WTC11 (cell line): ENCODE results near the gene PDIK1L.

Experiments used
- ATF1 ChIP-seq: sonication (generic); formaldehyde crosslinking; IDR thresholded peaks from 2 replicates; pipeline ENCODE4 v1.8.1; 2023; ENCODE audit warnings: mild to moderate bottlenecking, moderate library complexity, missing genetic modification reagents
- CREB1 ChIP-seq: sonication (generic); formaldehyde crosslinking; IDR thresholded peaks from 2 replicates; pipeline ENCODE4 v1.8.0; 2023; ENCODE audit warnings: mild to moderate bottlenecking, missing genetic modification reagents
- ETV6 ChIP-seq: sonication (generic); formaldehyde crosslinking; IDR thresholded peaks from 2 replicates; pipeline ENCODE4 v1.8.1; 2022; ENCODE audit warnings: mild to moderate bottlenecking, missing genetic modification reagents
- FOXJ3 ChIP-seq: sonication (generic); formaldehyde crosslinking; IDR thresholded peaks from 2 replicates; pipeline ENCODE4 v1.9.0; 2021; ENCODE audit warnings: missing genetic modification reagents, mild to moderate bottlenecking, borderline replicate concordance
- NR2C2 ChIP-seq: sonication (generic); formaldehyde crosslinking; IDR thresholded peaks from 2 replicates; pipeline ENCODE4 v1.8.0; 2022; ENCODE audit warnings: mild to moderate bottlenecking, missing genetic modification reagents
- TCF7 ChIP-seq: sonication (generic); formaldehyde crosslinking; IDR thresholded peaks from 2 replicates; pipeline ENCODE4 v1.8.0; 2022; ENCODE audit warnings: mild to moderate bottlenecking, low read depth, missing genetic modification reagents, moderate library complexity
- ZNF138 ChIP-seq: sonication (generic); formaldehyde crosslinking; conservative IDR thresholded peaks from 2 replicates; pipeline ENCODE4 v1.8.1; 2022; ENCODE audit warnings: mild to moderate bottlenecking, moderate library complexity, missing genetic modification reagents
- TF ChIP-seq, protein P1 (sequence below): sonication (generic); formaldehyde crosslinking; IDR thresholded peaks from 2 replicates; pipeline ENCODE4 v1.8.0; 2023; ENCODE audit warnings: missing genetic modification reagents
- TF ChIP-seq, protein P2 (sequence below): sonication (generic); formaldehyde crosslinking; IDR thresholded peaks from 2 replicates; pipeline ENCODE4 v1.8.1; 2023; ENCODE audit warnings: mild to moderate bottlenecking, missing genetic modification reagents, moderate library complexity
- TF ChIP-seq, protein P3 (sequence below): fragments of 200-600 bp; IDR thresholded peaks from 2 replicates; pipeline ENCODE4 v1.8.0; 2022; ENCODE audit warnings: antibody characterized with exemption
- TF ChIP-seq, protein P4 (sequence below): sonication (generic); formaldehyde crosslinking; IDR thresholded peaks from 2 replicates; pipeline ENCODE4 v1.8.1; 2022; ENCODE audit warnings: mild to moderate bottlenecking, moderate library complexity, missing genetic modification reagents
- TF ChIP-seq, protein P5 (sequence below): sonication (generic); formaldehyde crosslinking; conservative IDR thresholded peaks from 2 replicates; pipeline ENCODE4 v1.8.1; 2022; ENCODE audit warnings: mild to moderate bottlenecking, missing genetic modification reagents

DNA sequence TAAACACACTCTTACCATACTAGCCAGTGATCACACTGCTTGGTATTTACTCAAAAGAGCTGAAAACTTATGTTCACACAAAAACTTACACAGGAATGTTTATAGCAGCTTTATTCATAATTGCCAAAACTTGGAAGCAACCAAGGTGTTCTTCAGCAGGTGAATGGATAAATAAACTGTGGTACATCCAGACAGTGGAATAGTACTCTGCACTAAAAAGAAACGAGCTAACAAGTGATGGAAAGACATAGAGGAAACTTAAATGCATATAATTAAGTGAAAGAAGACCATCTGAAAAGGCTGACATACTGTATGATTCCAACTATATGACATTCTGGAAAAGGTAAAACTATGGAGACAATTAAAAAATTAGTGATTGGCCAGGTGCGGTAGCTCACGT is 20.7 kb upstream of the PDIK1L start:
- TF ChIP-seq, protein P1, sequence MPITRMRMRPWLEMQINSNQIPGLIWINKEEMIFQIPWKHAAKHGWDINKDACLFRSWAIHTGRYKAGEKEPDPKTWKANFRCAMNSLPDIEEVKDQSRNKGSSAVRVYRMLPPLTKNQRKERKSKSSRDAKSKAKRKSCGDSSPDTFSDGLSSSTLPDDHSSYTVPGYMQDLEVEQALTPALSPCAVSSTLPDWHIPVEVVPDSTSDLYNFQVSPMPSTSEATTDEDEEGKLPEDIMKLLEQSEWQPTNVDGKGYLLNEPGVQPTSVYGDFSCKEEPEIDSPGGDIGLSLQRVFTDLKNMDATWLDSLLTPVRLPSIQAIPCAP (CRISPR knock-in tag), result no peak
- TF ChIP-seq FOXJ3 (CRISPR knock-in tag) (no peak), ATF1 (CRISPR knock-in tag) (no peak), TCF7 (CRISPR knock-in tag) (no peak), NR2C2 (CRISPR knock-in tag) (no peak), CREB1 (CRISPR knock-in tag) (no peak), ZNF138 (CRISPR knock-in tag) (no peak), ETV6 (CRISPR knock-in tag) (no peak)
- TF ChIP-seq, protein P2, sequence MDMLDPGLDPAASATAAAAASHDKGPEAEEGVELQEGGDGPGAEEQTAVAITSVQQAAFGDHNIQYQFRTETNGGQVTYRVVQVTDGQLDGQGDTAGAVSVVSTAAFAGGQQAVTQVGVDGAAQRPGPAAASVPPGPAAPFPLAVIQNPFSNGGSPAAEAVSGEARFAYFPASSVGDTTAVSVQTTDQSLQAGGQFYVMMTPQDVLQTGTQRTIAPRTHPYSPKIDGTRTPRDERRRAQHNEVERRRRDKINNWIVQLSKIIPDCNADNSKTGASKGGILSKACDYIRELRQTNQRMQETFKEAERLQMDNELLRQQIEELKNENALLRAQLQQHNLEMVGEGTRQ, result no peak
- TF ChIP-seq, protein P3, sequence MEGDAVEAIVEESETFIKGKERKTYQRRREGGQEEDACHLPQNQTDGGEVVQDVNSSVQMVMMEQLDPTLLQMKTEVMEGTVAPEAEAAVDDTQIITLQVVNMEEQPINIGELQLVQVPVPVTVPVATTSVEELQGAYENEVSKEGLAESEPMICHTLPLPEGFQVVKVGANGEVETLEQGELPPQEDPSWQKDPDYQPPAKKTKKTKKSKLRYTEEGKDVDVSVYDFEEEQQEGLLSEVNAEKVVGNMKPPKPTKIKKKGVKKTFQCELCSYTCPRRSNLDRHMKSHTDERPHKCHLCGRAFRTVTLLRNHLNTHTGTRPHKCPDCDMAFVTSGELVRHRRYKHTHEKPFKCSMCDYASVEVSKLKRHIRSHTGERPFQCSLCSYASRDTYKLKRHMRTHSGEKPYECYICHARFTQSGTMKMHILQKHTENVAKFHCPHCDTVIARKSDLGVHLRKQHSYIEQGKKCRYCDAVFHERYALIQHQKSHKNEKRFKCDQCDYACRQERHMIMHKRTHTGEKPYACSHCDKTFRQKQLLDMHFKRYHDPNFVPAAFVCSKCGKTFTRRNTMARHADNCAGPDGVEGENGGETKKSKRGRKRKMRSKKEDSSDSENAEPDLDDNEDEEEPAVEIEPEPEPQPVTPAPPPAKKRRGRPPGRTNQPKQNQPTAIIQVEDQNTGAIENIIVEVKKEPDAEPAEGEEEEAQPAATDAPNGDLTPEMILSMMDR, result no peak
- TF ChIP-seq, protein P4, sequence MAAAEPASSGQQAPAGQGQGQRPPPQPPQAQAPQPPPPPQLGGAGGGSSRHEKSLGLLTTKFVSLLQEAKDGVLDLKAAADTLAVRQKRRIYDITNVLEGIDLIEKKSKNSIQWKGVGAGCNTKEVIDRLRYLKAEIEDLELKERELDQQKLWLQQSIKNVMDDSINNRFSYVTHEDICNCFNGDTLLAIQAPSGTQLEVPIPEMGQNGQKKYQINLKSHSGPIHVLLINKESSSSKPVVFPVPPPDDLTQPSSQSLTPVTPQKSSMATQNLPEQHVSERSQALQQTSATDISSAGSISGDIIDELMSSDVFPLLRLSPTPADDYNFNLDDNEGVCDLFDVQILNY (CRISPR knock-in tag), result no peak
- TF ChIP-seq, protein P5, sequence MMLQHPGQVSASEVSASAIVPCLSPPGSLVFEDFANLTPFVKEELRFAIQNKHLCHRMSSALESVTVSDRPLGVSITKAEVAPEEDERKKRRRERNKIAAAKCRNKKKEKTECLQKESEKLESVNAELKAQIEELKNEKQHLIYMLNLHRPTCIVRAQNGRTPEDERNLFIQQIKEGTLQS (CRISPR knock-in tag), result no peak
